Osteoblast (primary cell): ENCODE data around the gene THOC2. TPM values are rescaled to one million over a fixed set of nuclear protein-coding genes. Genes with fewer than 3 reads are reported as not detected.
A peak's percentile ranks its signal among the peaks of the same experiment; 100 is the strongest.
"Not testable (repeated sequence)": the region's sequence is repeated elsewhere in the genome, so short reads cannot be mapped to it uniquely, and the experiment has no call there.

Experiments used
- DNase-seq: peaks from one replicate; pipeline ENCODE4 v3.0.0; 2011; ENCODE audit warnings: low spot score, mixed read lengths; ENCODE audit not compliant: insufficient read length; ENCODE audit errors: missing footprints
- H2AFZ ChIP-seq: 2 replicates; pipeline ENCODE4 v1.6.0; 2011; ENCODE audit warnings: mild to moderate bottlenecking, low read length
- H3K27ac ChIP-seq: 2 replicates; pipeline ENCODE4 v1.5.1; 2011; ENCODE audit warnings: mild to moderate bottlenecking, low read depth, low read length, moderate library complexity
- H3K27me3 ChIP-seq: 2 replicates; pipeline ENCODE4 v1.6.0; 2012; ENCODE audit warnings: mild to moderate bottlenecking, control low read depth, inconsistent platforms, low read length, moderate library complexity; ENCODE audit not compliant: insufficient read depth
- H3K36me3 ChIP-seq: 2 replicates; pipeline ENCODE4 v1.5.1; 2011; ENCODE audit warnings: mild to moderate bottlenecking, low read length, control low read depth, moderate library complexity; ENCODE audit not compliant: insufficient read depth
- H3K4me1 ChIP-seq: 2 replicates; pipeline ENCODE4 v1.5.1; 2011; ENCODE audit warnings: mild to moderate bottlenecking, low read length, control low read depth, moderate library complexity; ENCODE audit not compliant: insufficient read depth
- H3K4me2 ChIP-seq: 2 replicates; pipeline ENCODE4 v1.6.0; 2011; ENCODE audit warnings: mild to moderate bottlenecking, low read length; ENCODE audit not compliant: insufficient read depth
- H3K4me3 ChIP-seq: fragments of 200-600 bp; sonication (generic); 3 replicates; pipeline ENCODE4 v1.5.1; 2012; ENCODE audit warnings: mild to moderate bottlenecking, low read length, inconsistent platforms; ENCODE audit not compliant: insufficient read depth
- H3K79me2 ChIP-seq: 2 replicates; pipeline ENCODE4 v1.6.0; 2012; ENCODE audit warnings: mild to moderate bottlenecking, low read length, control low read depth, inconsistent platforms; ENCODE audit not compliant: insufficient read depth
- H3K9me3 ChIP-seq: 2 replicates; pipeline ENCODE4 v1.5.1; 2011; ENCODE audit warnings: low read depth, low read length, control low read depth
- H4K20me1 ChIP-seq: 2 replicates; pipeline ENCODE4 v1.6.0; 2012; ENCODE audit warnings: mild to moderate bottlenecking, low read length, control low read depth; ENCODE audit not compliant: insufficient read depth
- CTCF ChIP-seq: IDR thresholded peaks from 2 replicates; pipeline ENCODE4 v1.5.1; 2011; ENCODE audit warnings: mild to moderate bottlenecking, low read depth, low read length, moderate library complexity; ENCODE audit errors: extremely low read depth
- total RNA-seq: library from RNA; depleted of rRNA; stranded (reverse); fragments of >200 nt; gene quantifications from 2 replicates; pipeline ENCODE4 v1.2.3, GENCODE V29; 2012

Gene THOC2, protein sequence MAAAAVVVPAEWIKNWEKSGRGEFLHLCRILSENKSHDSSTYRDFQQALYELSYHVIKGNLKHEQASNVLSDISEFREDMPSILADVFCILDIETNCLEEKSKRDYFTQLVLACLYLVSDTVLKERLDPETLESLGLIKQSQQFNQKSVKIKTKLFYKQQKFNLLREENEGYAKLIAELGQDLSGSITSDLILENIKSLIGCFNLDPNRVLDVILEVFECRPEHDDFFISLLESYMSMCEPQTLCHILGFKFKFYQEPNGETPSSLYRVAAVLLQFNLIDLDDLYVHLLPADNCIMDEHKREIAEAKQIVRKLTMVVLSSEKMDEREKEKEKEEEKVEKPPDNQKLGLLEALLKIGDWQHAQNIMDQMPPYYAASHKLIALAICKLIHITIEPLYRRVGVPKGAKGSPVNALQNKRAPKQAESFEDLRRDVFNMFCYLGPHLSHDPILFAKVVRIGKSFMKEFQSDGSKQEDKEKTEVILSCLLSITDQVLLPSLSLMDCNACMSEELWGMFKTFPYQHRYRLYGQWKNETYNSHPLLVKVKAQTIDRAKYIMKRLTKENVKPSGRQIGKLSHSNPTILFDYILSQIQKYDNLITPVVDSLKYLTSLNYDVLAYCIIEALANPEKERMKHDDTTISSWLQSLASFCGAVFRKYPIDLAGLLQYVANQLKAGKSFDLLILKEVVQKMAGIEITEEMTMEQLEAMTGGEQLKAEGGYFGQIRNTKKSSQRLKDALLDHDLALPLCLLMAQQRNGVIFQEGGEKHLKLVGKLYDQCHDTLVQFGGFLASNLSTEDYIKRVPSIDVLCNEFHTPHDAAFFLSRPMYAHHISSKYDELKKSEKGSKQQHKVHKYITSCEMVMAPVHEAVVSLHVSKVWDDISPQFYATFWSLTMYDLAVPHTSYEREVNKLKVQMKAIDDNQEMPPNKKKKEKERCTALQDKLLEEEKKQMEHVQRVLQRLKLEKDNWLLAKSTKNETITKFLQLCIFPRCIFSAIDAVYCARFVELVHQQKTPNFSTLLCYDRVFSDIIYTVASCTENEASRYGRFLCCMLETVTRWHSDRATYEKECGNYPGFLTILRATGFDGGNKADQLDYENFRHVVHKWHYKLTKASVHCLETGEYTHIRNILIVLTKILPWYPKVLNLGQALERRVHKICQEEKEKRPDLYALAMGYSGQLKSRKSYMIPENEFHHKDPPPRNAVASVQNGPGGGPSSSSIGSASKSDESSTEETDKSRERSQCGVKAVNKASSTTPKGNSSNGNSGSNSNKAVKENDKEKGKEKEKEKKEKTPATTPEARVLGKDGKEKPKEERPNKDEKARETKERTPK (N-terminal part only)
- 71.7 and 79.3 TPM in 2 replicates for total RNA-seq

DNA sequence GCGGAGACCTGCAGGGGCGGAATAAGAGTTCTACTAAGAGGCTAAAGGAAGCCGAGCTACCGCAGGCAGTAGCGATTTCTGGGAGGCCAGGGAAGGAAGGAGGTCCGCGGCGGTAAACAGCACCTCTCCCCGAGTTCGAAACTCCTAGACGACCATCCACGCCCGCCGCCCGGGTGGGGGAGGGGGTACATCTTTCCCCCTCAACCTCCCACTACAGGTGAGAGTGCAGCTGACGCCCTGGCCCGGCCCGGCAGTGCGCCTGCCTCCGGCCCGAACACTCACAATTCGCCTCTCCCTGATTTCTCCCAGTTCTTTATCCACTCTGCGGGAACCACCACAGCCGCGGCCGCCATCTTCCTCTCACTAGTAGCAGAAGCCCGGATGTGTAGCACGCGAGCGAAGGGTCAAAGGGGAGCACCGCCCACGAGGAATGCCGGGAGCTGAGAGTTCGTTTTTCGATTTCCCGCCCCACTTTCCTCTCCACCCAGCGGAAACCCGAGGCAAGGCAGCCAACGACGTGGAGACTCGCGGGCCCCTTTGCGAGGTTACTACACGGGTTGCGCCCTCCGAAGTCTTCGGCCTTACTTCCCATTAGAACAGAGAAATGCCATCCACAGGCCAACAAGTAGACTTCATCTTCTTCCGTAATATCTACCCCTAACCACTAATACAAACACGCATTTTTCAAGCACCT lies at the start of gene THOC2:
Gene THOC2, minus strand, starts transcription at position 383 of the 694 bp plus-strand sequence. Its CDS starts 30 bp downstream, at position 353.
- Histone ChIP-seq H3K4me3 (peak within 1 kb of the TSS; percentile 86), H2AFZ (peak within 1 kb of the TSS; percentile 92), H3K4me1 (peaks cover 5% of the 10 kb centered on the region), H3K27ac (peak within 1 kb of the TSS; percentile 83), H3K27me3 (no peaks in the 10 kb centered on the region), H3K79me2 (peaks cover 50% of the 10 kb centered on the region), H3K36me3 (no peaks in the 10 kb centered on the region), H4K20me1 (peaks cover 8% of the 10 kb centered on the region), H3K4me2 (peak within 1 kb of the TSS; percentile 77), H3K9me3 (no peaks in the 10 kb centered on the region)
- DNase-seq: peak; percentile 92
- peak; percentile 32 for TF ChIP-seq CTCF

DNA sequence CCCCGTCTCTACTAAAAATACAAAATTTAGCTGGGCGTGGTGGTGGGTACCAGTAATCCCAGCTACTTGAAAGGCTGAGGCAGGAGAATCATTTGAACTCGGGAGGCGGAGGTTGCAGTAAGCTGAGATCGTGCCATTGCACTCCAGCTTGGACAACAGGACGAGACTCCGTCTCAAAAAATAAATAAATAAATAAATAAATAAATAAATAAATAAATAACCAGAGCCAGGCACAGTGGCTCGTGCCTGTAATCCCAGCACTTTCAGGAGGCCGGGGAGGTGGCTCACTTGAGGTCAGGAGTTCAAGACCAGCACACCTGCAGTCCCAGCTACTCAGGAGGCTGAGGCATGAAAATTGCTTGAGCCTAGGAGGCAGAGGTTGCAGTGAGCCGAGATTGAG lies 48.9 kb upstream of the THOC2 start:
- not testable (repeated sequence) for H3K27ac ChIP-seq, H3K4me1 ChIP-seq, H3K79me2 ChIP-seq, H3K9me3 ChIP-seq, H4K20me1 ChIP-seq, H3K27me3 ChIP-seq, H3K4me2 ChIP-seq, H2AFZ ChIP-seq, DNase-seq, H3K4me3 ChIP-seq, H3K36me3 ChIP-seq

DNA sequence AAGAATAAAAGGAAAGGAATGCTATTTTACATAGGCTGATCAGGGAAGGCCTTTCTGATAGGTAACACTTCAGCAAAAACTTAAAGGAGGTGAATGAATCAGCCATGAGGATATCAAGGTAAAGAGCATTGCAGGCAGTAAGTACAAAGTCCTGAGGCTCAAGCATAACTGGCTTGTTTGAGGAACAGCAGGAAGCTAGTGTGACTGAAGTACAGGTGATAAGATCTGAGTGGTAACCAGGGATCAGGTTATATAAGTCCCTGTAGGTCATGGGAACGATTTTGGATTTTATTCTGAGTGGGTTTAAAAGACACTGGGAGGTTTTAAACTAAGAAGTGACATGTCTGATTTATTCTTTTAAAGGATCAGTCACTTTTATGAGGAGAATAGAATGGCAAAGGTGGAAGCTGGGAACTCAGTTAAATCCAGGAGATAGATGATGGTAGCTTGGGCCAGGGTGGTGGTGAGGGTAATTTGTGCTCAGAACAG lies 47.1 kb upstream of the THOC2 start:
- no peaks in the 10 kb centered on the region for H4K20me1 ChIP-seq
- no peak overlapping the region for H2AFZ ChIP-seq
- no peaks in the 10 kb centered on the region for H3K4me1 ChIP-seq
- no peaks in the 10 kb centered on the region for H3K79me2 ChIP-seq
- no peak overlapping the region for H3K4me3 ChIP-seq
- no peaks in the 10 kb centered on the region for H3K9me3 ChIP-seq
- H3K4me2 ChIP-seq: no peak overlapping the region
- no peaks in the 10 kb centered on the region for H3K36me3 ChIP-seq
- no peaks in the 10 kb centered on the region for H3K27me3 ChIP-seq
- no peak for TF ChIP-seq CTCF
- H3K27ac ChIP-seq: no peak overlapping the region
- no peak for DNase-seq
